Skeletal muscle tissue (tissue), 4 donors: ENCODE measurements around the gene NUDT14. TPM values are rescaled to one million over a fixed set of nuclear protein-coding genes. Genes with fewer than 3 reads are reported as not detected.

Experiments used
- H3K27ac ChIP-seq: one replicate; pipeline ENCODE4 v1.7.0; 2013; ENCODE audit warnings: mild to moderate bottlenecking, low read depth, low read length, inconsistent platforms
- H3K27me3 ChIP-seq, 3 donors: one replicate each; pipeline ENCODE4 v1.7.0; 2013; ENCODE audit warnings: low read length in 3 of 3; ENCODE audit not compliant: control insufficient read depth in 3 of 3, insufficient read depth in 3 of 3
- H3K36me3 ChIP-seq, 3 donors: one replicate each; pipeline ENCODE4 v1.7.0; 2013; ENCODE audit warnings: low read length in 3 of 3; ENCODE audit not compliant: control insufficient read depth in 3 of 3, insufficient read depth in 3 of 3
- H3K4me1 ChIP-seq, 3 donors: one replicate each; pipeline ENCODE4 v1.7.0; 2013; ENCODE audit warnings: low read length in 3 of 3, mild to moderate bottlenecking in 3 of 3; ENCODE audit not compliant: control insufficient read depth in 3 of 3, insufficient read depth in 3 of 3
- H3K4me3 ChIP-seq, 3 donors: one replicate each; pipeline ENCODE4 v1.7.0; 2013; ENCODE audit warnings: low read length in 3 of 3
- H3K9ac ChIP-seq, 3 donors: one replicate each; pipeline ENCODE4 v1.7.0; 2013; ENCODE audit warnings: low read length in 3 of 3, mild to moderate bottlenecking in 3 of 3, moderate library complexity in 2 of 3, low read depth in 1 of 3
- H3K9me3 ChIP-seq, 3 donors: one replicate each; pipeline ENCODE4 v1.7.0; 2013; ENCODE audit warnings: low read length in 3 of 3; ENCODE audit not compliant: control insufficient read depth in 3 of 3
- total RNA-seq: library from RNA; depleted of rRNA; stranded (reverse); fragments of >200 nt; gene quantifications from one replicate; pipeline ENCODE4 v1.2.3, GENCODE V29; 2014
- donor health status: Osteomylitis.

The NUDT14 gene
- total RNA-seq, 1 donor from 2014 or later: 17.2 TPM

- Histone ChIP-seq H3K27me3 (no peaks in the 10 kb centered on the region), H3K36me3 (peaks cover 5 to 12% (median 8%) of the 10 kb centered on the region in 3 donors), H3K27ac (no peak overlapping the region), H3K9me3 (no peaks in the 10 kb centered on the region), H3K4me1 (peaks cover 24 to 43% (median 34%) of the 10 kb centered on the region in 3 donors), H3K9ac (no peak overlapping the region), H3K4me3 (no peak overlapping the region)
Observed at GRCh38 chr14:105155071-105155651, 26.0 kb downstream of the NUDT14 start.

GRCh38 chr14:105154476-105154871, 26.6 kb downstream of the NUDT14 start:
- Histone ChIP-seq H3K27ac (peak overlapping the region; percentile 99), H3K36me3 (peaks cover 5 to 13% (median 9%) of the 10 kb centered on the region in 3 donors), H3K4me3 (no peak overlapping the region), H3K27me3 (no peaks in the 10 kb centered on the region), H3K4me1 (peaks cover 24 to 43% (median 34%) of the 10 kb centered on the region in 3 donors), H3K9me3 (no peaks in the 10 kb centered on the region), H3K9ac (no peak overlapping the region)

- peak overlapping the region; percentile 99 for H3K27ac ChIP-seq
- H3K4me1 ChIP-seq: peaks cover 24 to 40% (median 34%) of the 10 kb centered on the region in 3 donors
- no peaks in the 10 kb centered on the region for H3K27me3 ChIP-seq
Observed at GRCh38 chr14:105153739-105154475, 27.2 kb downstream of the NUDT14 start.

GRCh38 chr14:105153331-105153731, 27.8 kb downstream of the NUDT14 start:
- H3K36me3 ChIP-seq: peaks cover 5 to 15% (median 9%) of the 10 kb centered on the region in 3 donors
- peaks cover 24 to 40% (median 34%) of the 10 kb centered on the region in 3 donors for H3K4me1 ChIP-seq
- no peak overlapping the region for H3K4me3 ChIP-seq
- H3K27ac ChIP-seq: peak overlapping the region; percentile 99
- no peaks in the 10 kb centered on the region for H3K9me3 ChIP-seq
- peak overlapping the region; percentile 79 to 85 (median 83) for H3K9ac ChIP-seq
- no peaks in the 10 kb centered on the region for H3K27me3 ChIP-seq

More at GRCh38 chr14:105153739-105154475, 27.2 kb downstream of the NUDT14 start:
- Histone ChIP-seq H3K4me3 (peak overlapping the region in 1 of 3 donors; percentile 13), H3K9me3 (no peaks in the 10 kb centered on the region), H3K36me3 (peaks cover 5 to 13% (median 9%) of the 10 kb centered on the region in 3 donors), H3K9ac (peak overlapping the region; percentile 40 to 85 (median 53))

- H3K4me1 ChIP-seq: peaks cover 24 to 40% (median 34%) of the 10 kb centered on the region in 3 donors
- peaks cover 5 to 20% (median 13%) of the 10 kb centered on the region in 3 donors for H3K36me3 ChIP-seq
- peak overlapping the region; percentile 99 for H3K27ac ChIP-seq
- peak overlapping the region; percentile 30 to 64 (median 57) for H3K4me3 ChIP-seq
- H3K27me3 ChIP-seq: no peaks in the 10 kb centered on the region
- no peaks in the 10 kb centered on the region for H3K9me3 ChIP-seq
- peak overlapping the region; percentile 79 to 85 (median 83) for H3K9ac ChIP-seq
Observed at GRCh38 chr14:105152794-105153241, 28.3 kb downstream of the NUDT14 start.

DNA sequence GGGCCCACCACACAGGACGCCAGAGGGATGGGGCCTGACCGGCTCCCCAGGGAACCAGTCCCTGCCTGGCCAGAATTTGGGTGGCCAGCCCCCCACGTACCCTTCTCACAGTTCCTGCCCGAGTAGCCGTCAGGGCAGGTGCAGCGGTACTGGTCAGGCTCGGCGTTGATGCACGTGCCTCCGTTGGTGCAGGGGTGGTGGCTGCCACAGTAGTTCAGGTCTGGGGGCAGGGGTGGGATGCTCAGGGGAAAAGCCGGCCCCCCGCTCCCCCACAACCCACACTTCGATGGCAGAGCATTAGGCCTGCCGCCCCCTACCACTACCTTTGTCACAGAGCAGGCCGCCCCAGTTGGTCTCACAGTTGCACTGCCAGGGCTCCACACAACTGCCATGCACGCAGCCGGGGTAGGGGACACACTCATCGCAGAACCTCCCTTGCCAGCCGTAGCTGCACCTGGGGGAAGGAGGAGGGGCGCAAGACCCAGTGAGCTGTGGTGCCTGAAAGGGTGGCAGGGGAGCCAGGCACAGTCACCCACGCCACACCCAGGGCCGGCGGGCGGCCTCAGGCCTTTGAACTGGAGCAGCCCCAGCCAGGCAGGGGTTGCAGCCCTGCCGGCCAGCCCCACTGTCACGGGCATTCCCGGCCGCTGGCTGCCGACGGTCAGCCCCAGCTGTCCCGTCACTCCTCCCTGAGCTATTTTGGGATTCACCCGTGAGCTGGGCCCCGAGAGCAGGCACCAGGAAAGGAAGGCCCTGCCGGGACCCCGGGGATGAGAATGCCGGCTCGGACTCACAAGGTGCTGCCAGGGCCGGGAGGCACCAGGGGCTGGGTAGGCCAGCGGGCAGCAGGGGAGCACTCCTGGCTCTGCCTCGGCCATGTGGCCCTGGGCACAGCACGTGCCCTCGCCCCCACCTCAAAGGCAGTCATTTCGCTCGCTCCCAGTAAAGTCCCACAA, 29.0 kb downstream of the NUDT14 start:
- H3K9me3 ChIP-seq: no peaks in the 10 kb centered on the region
- H3K36me3 ChIP-seq: peaks cover 6 to 18% (median 13%) of the 10 kb centered on the region in 3 donors
- H3K4me3 ChIP-seq: peak overlapping the region; percentile 30 to 64 (median 57)
- peak overlapping the region; percentile 99 for H3K27ac ChIP-seq
- H3K4me1 ChIP-seq: peaks cover 24 to 40% (median 34%) of the 10 kb centered on the region in 3 donors
- no peaks in the 10 kb centered on the region for H3K27me3 ChIP-seq
- peak overlapping the region; percentile 79 to 85 (median 83) for H3K9ac ChIP-seq

- H3K9me3 ChIP-seq: no peaks in the 10 kb centered on the region
- no peak overlapping the region for H3K4me3 ChIP-seq
- H3K27me3 ChIP-seq: no peaks in the 10 kb centered on the region
- peak overlapping the region in 1 of 3 donors; percentile 83 for H3K9ac ChIP-seq
- peaks cover 24 to 40% (median 34%) of the 10 kb centered on the region in 3 donors for H3K4me1 ChIP-seq
- H3K27ac ChIP-seq: peak overlapping the region; percentile 99
- peaks cover 12 to 27% (median 20%) of the 10 kb centered on the region in 3 donors for H3K36me3 ChIP-seq
Observed at GRCh38 chr14:105151084-105151837, 29.9 kb downstream of the NUDT14 start.

GRCh38 chr14:105150368-105151083, 30.6 kb downstream of the NUDT14 start:
- Histone ChIP-seq H3K27ac (no peak overlapping the region), H3K4me1 (peaks cover 24 to 40% (median 34%) of the 10 kb centered on the region in 3 donors), H3K27me3 (no peaks in the 10 kb centered on the region), H3K9ac (no peak overlapping the region), H3K4me3 (no peak overlapping the region), H3K9me3 (no peaks in the 10 kb centered on the region), H3K36me3 (peaks cover 17 to 32% (median 23%) of the 10 kb centered on the region in 3 donors)
